Ovary (tissue), 9 donors: ENCODE data around the gene PRKD2. TPM values are rescaled to one million over a fixed set of nuclear protein-coding genes. Genes with fewer than 3 reads are reported as not detected.

ENCODE experiments used
- DNase-seq, 5 donors: peaks; one replicate each; pipeline ENCODE4 v3.0.0-alpha.2; 2019 to 2020
- H3K27ac ChIP-seq, 2 donors: fragments of 200-600 bp; one replicate each; pipeline versions ENCODE4 v1.5.1 to v1.8.0; 2019 to 2022
- H3K27me3 ChIP-seq: fragments of 200-600 bp; one replicate; pipeline ENCODE4 v1.8.0; 2022
- H3K36me3 ChIP-seq: fragments of 200-600 bp; sonication (generic); one replicate; pipeline ENCODE4 v1.5.1; 2019
- H3K4me1 ChIP-seq: one replicate; pipeline ENCODE4 v1.8.1; 2013; ENCODE audit warnings: mild to moderate bottlenecking, moderate library complexity; ENCODE audit not compliant: insufficient read depth
- H3K4me3 ChIP-seq: fragments of 200-600 bp; sonication (generic); one replicate; pipeline ENCODE4 v1.5.1; 2017
- H3K9me3 ChIP-seq, 2 donors: fragments of 200-600 bp in 1 of 2; sonication (generic) in 1 of 2; one replicate each; pipeline versions ENCODE4 v1.5.1 to v1.8.1; 2013 to 2019; ENCODE audit warnings: mild to moderate bottlenecking in 1 of 2, moderate library complexity in 1 of 2
- CTCF ChIP-seq, 3 donors: fragments of 450-650 bp in 2 of 3; fragments of 200-600 bp in 1 of 3; IDR thresholded peaks; one replicate each; pipeline versions ENCODE4 v1.5.1 to v1.8.0; 2016 to 2022; ENCODE audit warnings: antibody characterized with exemption in 3 of 3, mild to moderate bottlenecking in 1 of 3
- EP300 ChIP-seq: sonication (generic); formaldehyde crosslinking; IDR thresholded peaks from one replicate; pipeline ENCODE4 v1.6.1; 2017; ENCODE audit warnings: antibody characterized with exemption
- POLR2A ChIP-seq: fragments of 450-650 bp; IDR thresholded peaks from one replicate; pipeline ENCODE4 v1.6.1; 2017; ENCODE audit warnings: antibody characterized with exemption, mild to moderate bottlenecking, moderate library complexity
- WGBS, 3 donors: extraction: QIAGEN DNeasy Blood & Tissue Kit in 1 of 3; methylation state at CpG; one replicate each; pipeline versions ENCODE4 v1.1.5 to v1.1.7; 2013 to 2017; 5-methylcytosine and 5-hydroxymethylcytosine counted together
- intact Hi-C, 4 donors: fragments of 100-400 bp; cut with DNase I; formaldehyde crosslinking; loops; one replicate each; pipeline versions ENCODE4 v1.11.0 to v1.15.1; 2022 to 2023
- polyA plus RNA-seq, 2 donors: library from polyadenylated mRNA; stranded (reverse); fragments of 200-250 nt in 1 of 2; fragments of 350-450 nt in 1 of 2; fragmentation: Illumina TruSeq in 1 of 2; extraction: RNeasy Lipid Tissue Mini Kit (QIAGEN cat#74804) in 1 of 2; gene quantifications; one replicate each; pipeline ENCODE4 v1.2.3, GENCODE V29; 2013 to 2014
- total RNA-seq, 7 donors: library from RNA; depleted of rRNA in 2 of 7; stranded (reverse); fragments of >200 nt in 2 of 7; fragmentation: NEBNext Ultra II Directional in 3 of 7; extraction: Animal tissue kit (Norgen Biotek cat#: 25700) in 3 of 7; gene quantifications; one replicate each; pipeline versions ENCODE4 v1.1.0 to v1.2.4, GENCODE V29; 2016 to 2023
- donor health status: DM: no; HTN: no; CAD: no; lungs with moderate emphysema.
- donor health status: DM: no; HTN: no; CAD: no.
- donor health status: Bipolar disorder and iron deficiency.
- donor health status: DM: yes; HTN: yes; CAD: no.
- donor health status: DM: no; HTN: no; CAD: no.
- donor health status: DM: yes; HTN: yes; CAD: no.

Gene PRKD2
- total and polyA plus RNA-seq, 9 donors: 17.7 to 55.4 (median 40.0) TPM

- H3K4me3 ChIP-seq: no peak overlapping the region
- intact Hi-C loops: loop anchor here in 1 of 4 donors (2.0 kb wide), 1 partner anchor 24 kb away; no protein-coding TSS in a partner anchor
- DNase-seq: peak; percentile 58 to 86 (median 81)
- peak; percentile 85 to 95 (median 87) for TF ChIP-seq CTCF (IDR thresholded peaks at IDR 0.05)
- TF ChIP-seq POLR2A: no peak
- no peaks in the 10 kb centered on the region for H3K4me1 ChIP-seq
- 40 to 48% (median 40%) methylated on average over 20 to 21 of the region's 21 CpGs for WGBS, 3 donors
- no peaks in the 10 kb centered on the region for H3K36me3 ChIP-seq
- no peaks in the 10 kb centered on the region for H3K9me3 ChIP-seq
- H3K27ac ChIP-seq: no peak overlapping the region
- H3K27me3 ChIP-seq: no peaks in the 10 kb centered on the region
Measured at GRCh38 chr19:46704379-46705076, 12.4 kb downstream of the PRKD2 start.

DNA sequence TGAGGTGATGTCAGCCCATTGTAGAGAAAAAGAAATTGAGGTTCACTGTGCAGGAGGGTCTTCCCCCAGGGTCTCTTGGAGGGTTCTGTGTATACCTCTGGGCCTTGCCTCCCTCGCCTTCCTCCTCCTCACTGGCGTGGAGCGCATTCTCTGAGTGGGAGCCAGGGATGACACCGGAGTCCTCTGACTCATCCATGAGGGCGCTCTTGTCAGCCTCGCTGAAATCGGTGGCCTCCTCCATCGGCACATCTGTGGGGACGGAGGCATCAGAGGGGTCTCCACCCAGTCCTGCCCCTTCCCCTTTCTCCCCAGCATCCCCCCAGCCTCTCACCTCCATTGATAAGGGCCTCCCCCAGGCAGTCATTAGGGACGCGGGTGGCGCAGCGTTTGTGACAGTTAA, 16.2 kb downstream of the PRKD2 start:
- Histone ChIP-seq H3K27ac (no peak overlapping the region), H3K4me1 (no peaks in the 10 kb centered on the region), H3K9me3 (no peaks in the 10 kb centered on the region), H3K4me3 (no peak overlapping the region), H3K27me3 (no peaks in the 10 kb centered on the region), H3K36me3 (no peaks in the 10 kb centered on the region)
- WGBS, 3 donors: 80 to 89% (median 84%) methylated on average over 13 of the region's 13 CpGs
- TF ChIP-seq CTCF (IDR thresholded peaks at IDR 0.05) (no peak), EP300 (no peak), POLR2A (no peak)
- intact Hi-C loops: no loop called here
- DNase-seq: no peak

- TF ChIP-seq POLR2A (no peak), CTCF (IDR thresholded peaks at IDR 0.05) (no peak), EP300 (no peak)
- Histone ChIP-seq H3K36me3 (no peaks in the 10 kb centered on the region), H3K9me3 (no peaks in the 10 kb centered on the region), H3K4me3 (no peak overlapping the region), H3K27ac (no peak overlapping the region), H3K27me3 (no peaks in the 10 kb centered on the region), H3K4me1 (no peaks in the 10 kb centered on the region)
- WGBS, 3 donors: 87 to 94% (median 88%) methylated on average over 11 of the region's 11 CpGs
- intact Hi-C loops: no loop called here
- DNase-seq: no peak
Measured at GRCh38 chr19:46698395-46699321, 18.3 kb downstream of the PRKD2 start.

GRCh38 chr19:46697204-46697960, 19.5 kb downstream of the PRKD2 start:
- Histone ChIP-seq H3K4me1 (no peaks in the 10 kb centered on the region), H3K27ac (no peak overlapping the region)
- WGBS, 3 donors: 12 to 21% (median 13%) methylated on average over 39 of the region's 39 CpGs

More at GRCh38 chr19:46697204-46697960, 19.5 kb downstream of the PRKD2 start:
- Histone ChIP-seq H3K36me3 (no peaks in the 10 kb centered on the region), H3K9me3 (no peaks in the 10 kb centered on the region), H3K4me3 (peak overlapping the region; percentile 16), H3K27me3 (no peaks in the 10 kb centered on the region)
- intact Hi-C loops: no loop called here
- DNase-seq: peak; percentile 92 to 96 (median 93)
- no peak for TF ChIP-seq CTCF (IDR thresholded peaks at IDR 0.05)
